Endothelial cell of umbilical vein (primary cell): ENCODE measurements around the gene PLA2G6.

ENCODE experiments used
- EZH2 ChIP-seq: IDR thresholded peaks from 2 replicates; pipeline ENCODE4 v1.6.1; 2012; ENCODE audit warnings: borderline replicate concordance, low read depth, mild to moderate bottlenecking, moderate library complexity, low read length, inconsistent platforms; ENCODE audit not compliant: severe bottlenecking
- POLR2A ChIP-seq: IDR thresholded peaks from 2 replicates; pipeline ENCODE4 v1.6.1; 2012; ENCODE audit warnings: low read depth, mild to moderate bottlenecking, control low read depth, low read length
- TF ChIP-seq, protein P1 (sequence below), 2 donors: IDR thresholded peaks; 1 replicate in 1 of 2; 2 replicates in 1 of 2; pipeline ENCODE4 v1.5.1; 2011; ENCODE audit warnings: low read length in 2 of 2, mild to moderate bottlenecking in 2 of 2, moderate library complexity in 2 of 2, control low read depth in 1 of 2, inconsistent platforms in 1 of 2, low read depth in 1 of 2; ENCODE audit not compliant: insufficient read depth in 1 of 2; ENCODE audit errors: extremely low read depth in 1 of 2

DNA sequence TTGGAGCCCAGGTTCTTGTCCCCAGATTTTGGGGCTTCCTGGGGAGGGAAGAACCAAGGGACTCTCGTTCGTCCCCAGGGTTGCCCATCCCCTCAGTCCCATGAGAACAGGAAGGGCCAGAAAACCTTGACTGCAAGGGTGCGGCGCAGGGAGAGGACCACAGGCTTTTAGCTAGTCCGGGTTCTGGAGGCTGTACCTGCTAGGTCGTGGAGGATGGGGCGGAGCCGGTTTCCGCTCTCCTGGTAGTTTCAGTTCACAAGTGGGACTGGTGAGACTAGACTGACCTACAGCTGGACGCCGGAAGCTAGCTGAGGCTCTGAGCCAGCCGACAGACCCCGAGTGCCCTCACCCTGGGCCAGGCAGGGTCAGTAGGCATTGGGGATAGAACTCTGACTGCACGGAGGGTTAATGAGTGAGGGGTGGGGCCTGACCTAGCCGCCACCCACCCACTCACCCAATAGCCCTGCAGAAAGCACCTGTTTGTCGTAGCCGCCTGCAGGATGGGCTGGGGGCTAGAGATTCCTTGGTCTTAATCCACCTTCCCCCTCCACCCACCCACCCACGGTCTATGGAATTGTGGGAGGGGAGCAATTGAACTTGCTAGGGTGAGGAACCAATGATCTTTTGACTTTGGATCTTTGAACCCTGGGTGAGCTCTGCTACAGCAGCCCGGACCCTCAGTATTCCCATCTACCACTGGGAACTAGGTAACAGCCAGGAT lies 21.6 kb upstream of the PLA2G6 start:
- TF ChIP-seq, protein P1, sequence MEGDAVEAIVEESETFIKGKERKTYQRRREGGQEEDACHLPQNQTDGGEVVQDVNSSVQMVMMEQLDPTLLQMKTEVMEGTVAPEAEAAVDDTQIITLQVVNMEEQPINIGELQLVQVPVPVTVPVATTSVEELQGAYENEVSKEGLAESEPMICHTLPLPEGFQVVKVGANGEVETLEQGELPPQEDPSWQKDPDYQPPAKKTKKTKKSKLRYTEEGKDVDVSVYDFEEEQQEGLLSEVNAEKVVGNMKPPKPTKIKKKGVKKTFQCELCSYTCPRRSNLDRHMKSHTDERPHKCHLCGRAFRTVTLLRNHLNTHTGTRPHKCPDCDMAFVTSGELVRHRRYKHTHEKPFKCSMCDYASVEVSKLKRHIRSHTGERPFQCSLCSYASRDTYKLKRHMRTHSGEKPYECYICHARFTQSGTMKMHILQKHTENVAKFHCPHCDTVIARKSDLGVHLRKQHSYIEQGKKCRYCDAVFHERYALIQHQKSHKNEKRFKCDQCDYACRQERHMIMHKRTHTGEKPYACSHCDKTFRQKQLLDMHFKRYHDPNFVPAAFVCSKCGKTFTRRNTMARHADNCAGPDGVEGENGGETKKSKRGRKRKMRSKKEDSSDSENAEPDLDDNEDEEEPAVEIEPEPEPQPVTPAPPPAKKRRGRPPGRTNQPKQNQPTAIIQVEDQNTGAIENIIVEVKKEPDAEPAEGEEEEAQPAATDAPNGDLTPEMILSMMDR (IDR thresholded peaks at IDR 0.05; ENCODE audit: extremely low read depth in 1 of 2, insufficient read depth in 1 of 2, low read depth in 1 of 2, low read length in 2 of 2): no peak
- no peak for TF ChIP-seq EZH2
- no peak for TF ChIP-seq POLR2A
